Measurements from ENCODE around the gene CORT. TPM values are rescaled to one million over a fixed set of nuclear protein-coding genes. Genes with fewer than 3 reads are reported as not detected.
"Not testable (repeated sequence)": the region's sequence is repeated elsewhere in the genome, so short reads cannot be mapped to it uniquely, and the experiment has no call there.

Gene CORT
- total and polyA plus RNA-seq, 2 donors (not counting 1 experiment from before 2014, with no cell fraction given), result 0.52 TPM; not detected in 1

DNA sequence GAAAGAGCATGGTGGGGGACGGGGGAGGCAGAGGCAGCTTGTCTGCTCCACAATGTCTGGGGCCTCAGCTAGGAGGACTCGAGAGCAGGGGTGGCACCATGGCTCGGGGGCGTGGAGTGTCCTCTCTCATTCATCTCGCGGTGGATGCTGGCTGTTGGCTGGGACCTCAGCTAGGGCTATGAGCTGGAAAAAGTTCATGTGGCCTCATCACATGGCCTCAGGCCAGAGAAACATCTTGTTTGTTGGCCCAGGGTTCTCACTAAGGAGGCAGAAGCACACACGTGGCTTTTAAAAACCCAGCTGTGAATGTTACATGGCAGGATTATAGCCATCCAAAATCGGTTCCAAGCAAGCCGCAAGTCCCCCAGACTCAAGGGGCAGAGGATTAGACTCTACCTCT, 25.8 kb upstream of the CORT start:
- TF ChIP-seq, protein P1, sequence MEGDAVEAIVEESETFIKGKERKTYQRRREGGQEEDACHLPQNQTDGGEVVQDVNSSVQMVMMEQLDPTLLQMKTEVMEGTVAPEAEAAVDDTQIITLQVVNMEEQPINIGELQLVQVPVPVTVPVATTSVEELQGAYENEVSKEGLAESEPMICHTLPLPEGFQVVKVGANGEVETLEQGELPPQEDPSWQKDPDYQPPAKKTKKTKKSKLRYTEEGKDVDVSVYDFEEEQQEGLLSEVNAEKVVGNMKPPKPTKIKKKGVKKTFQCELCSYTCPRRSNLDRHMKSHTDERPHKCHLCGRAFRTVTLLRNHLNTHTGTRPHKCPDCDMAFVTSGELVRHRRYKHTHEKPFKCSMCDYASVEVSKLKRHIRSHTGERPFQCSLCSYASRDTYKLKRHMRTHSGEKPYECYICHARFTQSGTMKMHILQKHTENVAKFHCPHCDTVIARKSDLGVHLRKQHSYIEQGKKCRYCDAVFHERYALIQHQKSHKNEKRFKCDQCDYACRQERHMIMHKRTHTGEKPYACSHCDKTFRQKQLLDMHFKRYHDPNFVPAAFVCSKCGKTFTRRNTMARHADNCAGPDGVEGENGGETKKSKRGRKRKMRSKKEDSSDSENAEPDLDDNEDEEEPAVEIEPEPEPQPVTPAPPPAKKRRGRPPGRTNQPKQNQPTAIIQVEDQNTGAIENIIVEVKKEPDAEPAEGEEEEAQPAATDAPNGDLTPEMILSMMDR (IDR thresholded peaks at IDR 0.05), result no peak
- no peak for TF ChIP-seq EZH2 (IDR thresholded peaks at IDR 0.05; ENCODE audit: borderline replicate concordance, insufficient read depth, low read depth, low read length, poor library complexity, severe bottlenecking)
- Histone ChIP-seq H3K79me2 (ENCODE audit: control insufficient read depth, insufficient read depth, low read length) (no peaks in the 10 kb centered on the region), H4K20me1 (ENCODE audit: control insufficient read depth, insufficient read depth, low read length, poor library complexity, severe bottlenecking) (no peaks in the 10 kb centered on the region), H2AFZ (ENCODE audit: insufficient read depth, low read depth, low read length, poor library complexity, severe bottlenecking) (no peak overlapping the region), H3K4me1 (ENCODE audit: control insufficient read depth in 2 of 2, insufficient read depth in 2 of 2, low read length in 2 of 2) (peaks cover 0 to 6% of the 10 kb centered on the region in 2 donors), H3K36me3 (replicated peaks in 1 of 2; ENCODE audit: control extremely low read depth in 1 of 2, control insufficient read depth in 1 of 2, extremely low read depth in 1 of 2, insufficient read depth in 2 of 2, low read length in 1 of 2) (peaks cover 0 to 17% of the 10 kb centered on the region in 2 experiments), H3K4me2 (replicated peaks; ENCODE audit: low read depth, low read length, poor library complexity, severe bottlenecking) (no peak overlapping the region), H3K27ac (ENCODE audit: low read length in 2 of 2) (no peak overlapping the region), H3K9me3 (ENCODE audit: control extremely low read depth in 1 of 3, control insufficient read depth in 2 of 3, insufficient read depth in 1 of 3, low read length in 2 of 3) (no peaks in the 10 kb centered on the region), H3K9ac (ENCODE audit: low read length) (no peak overlapping the region), H3K4me3 (ENCODE audit: control extremely low read depth in 1 of 5, extremely low read depth in 1 of 5, insufficient read depth in 1 of 5, low read depth in 2 of 5, low read length in 4 of 5) (no peak overlapping the region), H3K27me3 (replicated peaks in 1 of 4; ENCODE audit: control extremely low read depth in 1 of 4, control insufficient read depth in 3 of 4, insufficient read depth in 4 of 4, low read length in 3 of 4) (no peaks in the 10 kb centered on the region)
- H3K4me1 Mint-ChIP-seq, result peaks cover 4% of the 10 kb centered on the region
- no peak for ATAC-seq (ENCODE audit: low read depth)
- WGBS (ENCODE audit: insufficient coverage), result 90% methylated on average over 9 of the region's 9 CpGs
- no peak for DNase-seq
- no peak overlapping the region for H3K27ac Mint-ChIP-seq
- ChIA-PET POLR2A (no interaction called here), CTCF (interaction anchor here (0.6 to 1.3 kb wide), 4 partner anchors 37 to 640 kb away, joined by 3 to 4 read pairs (median 3); no protein-coding TSS in a partner anchor)
- intact Hi-C loops (cut with micrococcal nuclease), result no loop called here
- H3K9me3 Mint-ChIP-seq (ENCODE audit: insufficient read depth), result no peaks in the 10 kb centered on the region
- H3K4me3 Mint-ChIP-seq, result no peak overlapping the region
- no peaks in the 10 kb centered on the region for H3K27me3 Mint-ChIP-seq

DNA sequence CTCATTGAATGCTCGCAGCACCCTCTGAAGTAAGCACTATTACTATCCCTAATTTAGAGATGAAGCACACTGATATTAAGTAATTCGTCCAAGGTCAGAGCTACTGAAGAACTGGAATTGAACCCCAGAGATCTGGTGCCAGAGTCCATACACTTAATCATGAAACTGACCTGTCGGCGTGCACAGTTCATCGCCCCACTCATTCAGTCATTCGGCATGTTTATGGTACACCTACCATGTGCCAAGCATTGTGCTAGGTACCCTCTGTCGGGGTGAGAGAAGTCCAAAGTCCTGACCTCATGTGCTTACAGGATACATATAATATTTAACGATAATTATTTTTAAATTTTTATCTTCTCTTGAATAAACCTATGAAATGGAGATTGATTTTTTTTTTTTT, 25.2 kb upstream of the CORT start:
- Mint-ChIP-seq H3K27me3 (no peaks in the 10 kb centered on the region), H3K9me3 (ENCODE audit: insufficient read depth) (no peaks in the 10 kb centered on the region), H3K4me1 (peaks cover 5% of the 10 kb centered on the region), H3K4me3 (no peak overlapping the region), H3K27ac (no peak overlapping the region)
- intact Hi-C loops (cut with micrococcal nuclease), result no loop called here
- ATAC-seq (ENCODE audit: low read depth) (no peak), DNase-seq (no peak)
- no peak overlapping the region for H3K4me3 ChIP-seq (ENCODE audit: control extremely low read depth in 1 of 5, extremely low read depth in 1 of 5, insufficient read depth in 1 of 5, low read depth in 2 of 5, low read length in 4 of 5)
- H3K4me2 ChIP-seq (replicated peaks; ENCODE audit: low read depth, low read length, poor library complexity, severe bottlenecking), result no peak overlapping the region
- peaks cover 0 to 12% of the 10 kb centered on the region in 2 experiments for H3K36me3 ChIP-seq (replicated peaks in 1 of 2; ENCODE audit: control extremely low read depth in 1 of 2, control insufficient read depth in 1 of 2, extremely low read depth in 1 of 2, insufficient read depth in 2 of 2, low read length in 1 of 2)
- no peaks in the 10 kb centered on the region for H3K9me3 ChIP-seq (ENCODE audit: control extremely low read depth in 1 of 3, control insufficient read depth in 2 of 3, insufficient read depth in 1 of 3, low read length in 2 of 3)
- no peaks in the 10 kb centered on the region for H3K79me2 ChIP-seq (ENCODE audit: control insufficient read depth, insufficient read depth, low read length)
- no peak overlapping the region for H2AFZ ChIP-seq (ENCODE audit: insufficient read depth, low read depth, low read length, poor library complexity, severe bottlenecking)
- 95% methylated on average over 6 of the region's 8 CpGs for WGBS (ENCODE audit: insufficient coverage)
- H4K20me1 ChIP-seq (ENCODE audit: control insufficient read depth, insufficient read depth, low read length, poor library complexity, severe bottlenecking), result no peaks in the 10 kb centered on the region
- no peaks in the 10 kb centered on the region for H3K27me3 ChIP-seq (replicated peaks in 1 of 4; ENCODE audit: control extremely low read depth in 1 of 4, control insufficient read depth in 3 of 4, insufficient read depth in 4 of 4, low read length in 3 of 4)
- POLR2A ChIA-PET, result no interaction called here
- H3K4me1 ChIP-seq (ENCODE audit: control insufficient read depth in 2 of 2, insufficient read depth in 2 of 2, low read length in 2 of 2), result peaks cover 1 to 8% of the 10 kb centered on the region in 2 donors
- TF ChIP-seq, protein P1 (IDR thresholded peaks at IDR 0.05), result no peak
- TF ChIP-seq EZH2 (IDR thresholded peaks at IDR 0.05; ENCODE audit: borderline replicate concordance, insufficient read depth, low read depth, low read length, poor library complexity, severe bottlenecking), result no peak
- H3K27ac ChIP-seq (ENCODE audit: low read length in 2 of 2), result no peak overlapping the region
- CTCF ChIA-PET, result interaction anchor here (0.7 to 1.4 kb wide), 3 partner anchors 12 to 39 kb away, joined by 3 to 4 read pairs (median 3); no protein-coding TSS in a partner anchor
- H3K9ac ChIP-seq (ENCODE audit: low read length), result no peak overlapping the region

DNA sequence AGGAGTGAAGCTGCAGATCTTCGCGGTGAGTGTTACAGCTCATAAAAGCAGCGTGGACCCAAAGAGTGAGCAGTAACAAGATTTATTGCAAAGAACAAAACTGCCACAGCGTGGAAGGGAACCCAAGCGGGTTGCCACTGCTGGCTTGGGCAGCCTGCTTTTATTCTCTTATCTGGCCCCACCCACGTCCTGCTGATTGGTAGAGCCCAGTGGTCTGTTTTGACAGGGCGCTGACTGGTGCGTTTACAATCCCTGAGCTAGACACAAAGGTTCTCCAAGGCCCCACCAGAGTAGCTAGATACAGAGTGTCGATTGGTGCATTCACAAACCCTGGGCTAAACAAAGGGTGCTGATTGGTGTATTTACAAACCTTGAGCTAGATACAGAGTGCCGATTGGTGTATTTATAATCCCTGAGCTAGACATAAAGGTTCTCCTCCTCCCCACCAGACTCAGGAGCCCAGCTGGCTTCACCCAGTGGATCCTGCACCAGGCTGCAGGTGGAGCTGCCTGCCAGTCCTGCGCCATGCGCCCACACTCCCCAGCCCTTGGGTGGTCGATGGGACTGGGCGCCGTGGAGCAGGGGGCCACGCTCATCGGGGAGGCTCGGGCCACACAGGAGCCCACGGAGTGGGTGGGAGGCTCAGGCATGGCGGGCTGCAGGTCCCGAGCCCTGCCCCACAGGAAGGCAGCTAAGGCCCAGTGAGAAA, 23.9 kb upstream of the CORT start:
- CTCF ChIA-PET, result interaction anchor here (0.8 to 1.4 kb wide), 4 partner anchors 11 to 929 kb away, joined by 3 to 5 read pairs (median 3); partner anchors contain the start of gene KIF1B
- POLR2A ChIA-PET, result interaction anchor here (0.6 to 0.7 kb wide), 2 partner anchors 27 to 532 kb away, joined by 4 to 5 read pairs; partner anchors contain the start of gene PGD
- not testable (repeated sequence) for H3K9ac ChIP-seq (ENCODE audit: low read length)

More for the DNA sequence above, 23.9 kb upstream of the CORT start:
- intact Hi-C loops (cut with micrococcal nuclease); DNase-seq; H3K9me3 ChIP-seq (ENCODE audit: control extremely low read depth in 1 of 3, control insufficient read depth in 2 of 3, insufficient read depth in 1 of 3, low read length in 2 of 3); H4K20me1 ChIP-seq (ENCODE audit: control insufficient read depth, insufficient read depth, low read length, poor library complexity, severe bottlenecking); H3K4me3 ChIP-seq (ENCODE audit: control extremely low read depth in 1 of 5, extremely low read depth in 1 of 5, insufficient read depth in 1 of 5, low read depth in 2 of 5, low read length in 4 of 5); H3K4me2 ChIP-seq (replicated peaks; ENCODE audit: low read depth, low read length, poor library complexity, severe bottlenecking); H3K27me3 Mint-ChIP-seq; H3K27ac ChIP-seq (ENCODE audit: low read length in 2 of 2); H3K4me3 Mint-ChIP-seq; H3K27ac Mint-ChIP-seq; H3K79me2 ChIP-seq (ENCODE audit: control insufficient read depth, insufficient read depth, low read length); H3K36me3 ChIP-seq (replicated peaks in 1 of 2; ENCODE audit: control extremely low read depth in 1 of 2, control insufficient read depth in 1 of 2, extremely low read depth in 1 of 2, insufficient read depth in 2 of 2, low read length in 1 of 2); H3K27me3 ChIP-seq (replicated peaks in 1 of 4; ENCODE audit: control extremely low read depth in 1 of 4, control insufficient read depth in 3 of 4, insufficient read depth in 4 of 4, low read length in 3 of 4); H3K9me3 Mint-ChIP-seq (ENCODE audit: insufficient read depth); ATAC-seq (ENCODE audit: low read depth); H2AFZ ChIP-seq (ENCODE audit: insufficient read depth, low read depth, low read length, poor library complexity, severe bottlenecking): not testable (repeated sequence)
- WGBS (ENCODE audit: insufficient coverage), result 97% methylated on average over 15 of the region's 21 CpGs
- H3K4me1 Mint-ChIP-seq, result peaks cover 15% of the 10 kb centered on the region
- peaks cover 7 to 16% of the 10 kb centered on the region in 2 donors for H3K4me1 ChIP-seq (ENCODE audit: control insufficient read depth in 2 of 2, insufficient read depth in 2 of 2, low read length in 2 of 2)

All from B cell (primary cell).